CD4-positive, CD25-positive, alpha-beta regulatory T cell (primary cell): ENCODE measurements around the gene CPEB1. TPM values are rescaled to one million over a fixed set of nuclear protein-coding genes. Genes with fewer than 3 reads are reported as not detected.
A peak's percentile ranks its signal among the peaks of the same experiment; 100 is the strongest.
"Not testable (repeated sequence)": the region's sequence is repeated elsewhere in the genome, so short reads cannot be mapped to it uniquely, and the experiment has no call there.

ENCODE experiments used
- ATAC-seq, 2 donors: fragments of 150-1000 bp; cut with Tn5 transposase; one replicate each; pipeline ENCODE4 v1.10.0; 2021; ENCODE audit warnings: low read depth in 2 of 2, moderate number of reproducible peaks in 2 of 2, moderate library complexity in 1 of 2
- DNase-seq, 3 donors: peaks; one replicate each; pipeline versions ENCODE4 v3.0.0 to v3.0.0-alpha.2; 2012 to 2022; ENCODE audit warnings: mixed read lengths in 1 of 3
- H3K27ac ChIP-seq: one replicate; pipeline ENCODE4 v1.7.0; 2013; ENCODE audit warnings: mild to moderate bottlenecking, low read length; ENCODE audit not compliant: insufficient read depth, poor library complexity, severe bottlenecking
- H3K27me3 ChIP-seq: one replicate; pipeline ENCODE4 v1.7.0; 2013; ENCODE audit warnings: low read length; ENCODE audit not compliant: control insufficient read depth, insufficient read depth
- H3K36me3 ChIP-seq: one replicate; pipeline ENCODE4 v1.7.0; 2013; ENCODE audit warnings: mild to moderate bottlenecking, low read length, moderate library complexity; ENCODE audit not compliant: control insufficient read depth, insufficient read depth
- H3K4me1 ChIP-seq: 2 replicates; pipeline ENCODE4 v1.7.0; 2013; ENCODE audit warnings: mild to moderate bottlenecking, low read length; ENCODE audit not compliant: insufficient read depth, control insufficient read depth, poor library complexity, severe bottlenecking
- H3K4me3 ChIP-seq: one replicate; pipeline ENCODE4 v1.7.0; 2013; ENCODE audit warnings: low read depth, mild to moderate bottlenecking, low read length, moderate library complexity
- H3K9me3 ChIP-seq, 2 experiments: 1 replicate in 1 of 2; 2 replicates in 1 of 2; pipeline ENCODE4 v1.7.0; 2013; ENCODE audit warnings: low read length in 2 of 2, mild to moderate bottlenecking in 1 of 2, moderate library complexity in 1 of 2; ENCODE audit not compliant: control insufficient read depth in 2 of 2
- H3K27ac Mint-ChIP-seq, 3 donors: one replicate each; pipeline ENCODE4 v1.8.0; 2020 to 2022; ENCODE audit warnings: mild to moderate bottlenecking in 3 of 3, mixed read lengths in 3 of 3, moderate library complexity in 2 of 3
- H3K27me3 Mint-ChIP-seq: one replicate; pipeline ENCODE4 v1.8.0; 2022; ENCODE audit warnings: mild to moderate bottlenecking, mixed read lengths
- H3K36me3 Mint-ChIP-seq: one replicate; pipeline ENCODE4 v1.8.0; 2020; ENCODE audit warnings: mixed read lengths
- H3K4me1 Mint-ChIP-seq, 4 donors: one replicate each; pipeline ENCODE4 v1.8.0; 2020 to 2022; ENCODE audit warnings: mixed read lengths in 4 of 4, mild to moderate bottlenecking in 1 of 4
- H3K4me3 Mint-ChIP-seq, 4 donors: one replicate each; pipeline ENCODE4 v1.8.0; 2020 to 2022; ENCODE audit warnings: mild to moderate bottlenecking in 4 of 4, mixed read lengths in 4 of 4, moderate library complexity in 3 of 4
- H3K9me3 Mint-ChIP-seq, 7 donors: one replicate each; pipeline ENCODE4 v1.8.0; 2020 to 2022; ENCODE audit warnings: mixed read lengths in 7 of 7, mild to moderate bottlenecking in 3 of 7, moderate library complexity in 2 of 7
- polyA plus RNA-seq, 4 donors: library from polyadenylated mRNA; unstranded; fragments of 300-500 nt; fragmentation: Illumina TruSeq; gene quantifications; one replicate each; pipeline ENCODE4 v1.2.3, GENCODE V29; 2021
- total RNA-seq: library from RNA; stranded (reverse); gene quantifications from one replicate; pipeline ENCODE4 v1.2.3, GENCODE V29; 2022

Gene CPEB1
- total and polyA plus RNA-seq, 5 donors from 2014 or later = 0.09 to 0.68 (median 0.60) TPM; not detected in 2

DNA sequence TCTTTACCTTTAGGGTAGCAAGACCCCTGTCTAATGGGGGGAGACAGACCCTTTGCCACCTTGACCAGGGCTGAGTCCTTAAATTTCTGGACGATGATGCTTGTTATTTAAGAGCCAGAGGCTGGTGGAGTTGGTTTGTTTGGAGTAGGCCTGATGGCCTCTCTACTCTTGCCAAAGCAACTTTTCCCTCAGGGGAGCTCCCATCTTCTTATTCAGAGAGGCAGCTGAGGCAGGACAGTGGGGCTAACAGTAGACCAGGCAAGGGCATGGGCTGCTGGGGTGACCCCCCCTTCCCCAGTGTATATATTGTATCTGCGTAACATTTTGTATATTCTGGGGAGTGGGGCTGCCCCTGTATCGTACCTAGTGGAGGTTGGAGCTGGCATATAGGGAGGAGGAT, 117.2 kb downstream of the CPEB1 start:
- Mint-ChIP-seq H3K27me3 (no peaks in the 10 kb centered on the region), H3K4me1 (peaks cover 0 to 9% (median 6%) of the 10 kb centered on the region in 4 donors), H3K4me3 (peak overlapping the region in 1 of 4 donors; percentile 31), H3K36me3 (peaks cover 10% of the 10 kb centered on the region), H3K27ac (peak overlapping the region in 1 of 3 donors; percentile 57), H3K9me3 (no peaks in the 10 kb centered on the region)
- Histone ChIP-seq H3K4me3 (no peak overlapping the region), H3K27me3 (no peaks in the 10 kb centered on the region), H3K36me3 (peaks cover 15% of the 10 kb centered on the region), H3K4me1 (peaks cover 6% of the 10 kb centered on the region), H3K27ac (no peak overlapping the region), H3K9me3 (no peaks in the 10 kb centered on the region)
- ATAC-seq = no peak
- no peak for DNase-seq

DNA sequence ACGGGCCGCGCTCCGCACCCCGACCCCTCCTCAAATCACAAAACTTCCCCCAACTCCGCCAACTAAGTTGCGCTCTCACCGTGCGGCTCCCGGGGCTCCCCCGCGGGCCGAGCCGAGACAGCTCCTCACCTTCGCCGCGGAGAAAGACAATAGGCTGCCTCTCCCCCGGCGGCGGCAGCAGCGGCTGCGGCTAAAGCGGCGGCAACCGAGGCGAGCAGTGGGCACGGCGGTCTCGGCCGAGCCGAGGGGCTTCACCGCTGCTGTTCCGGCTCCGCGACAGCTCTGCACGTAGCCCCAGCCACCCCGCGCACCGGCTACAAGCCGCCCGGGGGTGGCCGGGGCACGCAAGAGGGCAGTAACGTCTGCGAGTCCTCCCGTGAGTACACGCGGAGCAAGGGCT, 133.6 kb downstream of the CPEB1 start:
- not testable (repeated sequence) for H3K36me3 ChIP-seq, H3K4me1 Mint-ChIP-seq, H3K4me3 Mint-ChIP-seq, H3K9me3 Mint-ChIP-seq, H3K27me3 ChIP-seq, H3K9me3 ChIP-seq, DNase-seq, H3K4me1 ChIP-seq, H3K27ac Mint-ChIP-seq, ATAC-seq, H3K4me3 ChIP-seq, H3K27ac ChIP-seq, H3K36me3 Mint-ChIP-seq, H3K27me3 Mint-ChIP-seq

DNA sequence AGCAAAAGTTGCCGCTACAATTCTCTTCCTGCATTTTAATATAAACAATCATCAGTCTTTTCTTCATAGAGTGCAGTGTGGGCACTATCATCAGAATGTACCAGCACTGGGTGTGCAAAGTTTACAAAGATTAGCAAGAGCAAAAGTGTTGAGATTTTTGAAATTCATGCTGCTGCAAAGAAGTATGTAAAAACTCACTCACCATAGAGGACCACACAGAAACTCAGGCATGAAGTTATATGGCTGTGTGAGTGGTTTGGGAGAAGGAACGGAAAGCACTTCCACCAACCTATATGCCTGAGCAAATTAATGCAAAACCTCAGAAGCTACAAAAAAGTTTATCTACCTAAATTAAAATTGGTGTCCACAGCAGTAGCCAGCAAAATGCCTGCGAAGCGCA, 139.5 kb downstream of the CPEB1 start:
- not testable (repeated sequence) for H3K4me1 ChIP-seq, H3K36me3 Mint-ChIP-seq, H3K4me1 Mint-ChIP-seq, H3K9me3 ChIP-seq, H3K27ac ChIP-seq, H3K4me3 ChIP-seq, H3K9me3 Mint-ChIP-seq, H3K27me3 Mint-ChIP-seq, H3K27me3 ChIP-seq, DNase-seq, H3K36me3 ChIP-seq, H3K27ac Mint-ChIP-seq, ATAC-seq
- peak overlapping the region in 1 of 4 donors; percentile 54 for H3K4me3 Mint-ChIP-seq

DNA sequence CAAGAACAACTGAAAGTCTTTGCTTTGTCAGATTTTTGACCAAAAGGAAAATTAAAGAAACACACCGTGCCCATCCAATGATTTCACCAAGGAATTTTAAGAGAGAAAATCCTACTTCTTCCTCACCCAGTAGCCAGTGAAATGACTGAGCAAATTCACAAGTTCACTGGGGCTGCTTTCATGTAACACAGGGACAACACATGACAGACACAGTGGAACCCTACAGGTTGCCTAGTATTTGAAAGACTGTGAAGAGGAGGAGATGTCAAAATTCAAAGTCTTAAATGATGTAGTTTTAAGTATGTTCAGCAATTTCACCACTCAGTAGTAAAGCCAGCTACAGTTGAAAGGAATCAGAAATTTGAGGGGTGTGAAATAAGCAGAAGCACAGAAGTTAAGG, 140.1 kb downstream of the CPEB1 start:
- not testable (repeated sequence) for H3K4me3 Mint-ChIP-seq, H3K27me3 ChIP-seq, DNase-seq, H3K4me1 ChIP-seq, H3K9me3 Mint-ChIP-seq, H3K36me3 Mint-ChIP-seq, ATAC-seq, H3K4me1 Mint-ChIP-seq, H3K27ac ChIP-seq, H3K27me3 Mint-ChIP-seq, H3K9me3 ChIP-seq, H3K36me3 ChIP-seq, H3K4me3 ChIP-seq, H3K27ac Mint-ChIP-seq

DNA sequence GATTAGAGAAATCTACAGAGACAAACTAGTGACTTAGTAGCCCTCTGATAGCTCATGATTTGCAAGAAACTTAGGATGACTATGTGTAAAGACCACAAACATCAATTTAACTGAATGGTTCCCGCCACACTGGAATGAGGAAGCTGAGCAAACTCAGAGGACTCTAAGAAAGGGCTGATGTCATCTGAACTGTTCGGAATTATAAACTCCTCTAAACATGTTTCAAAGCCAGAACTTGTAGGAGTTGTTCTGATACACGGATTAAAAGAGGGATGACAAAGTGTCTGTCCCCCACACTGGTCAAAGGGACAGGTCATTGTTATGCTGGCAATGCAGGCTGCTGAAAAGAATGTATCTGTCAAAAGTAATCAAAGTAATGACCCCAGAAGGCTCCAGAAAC, 141.3 kb downstream of the CPEB1 start:
- H3K27me3 Mint-ChIP-seq, H3K27me3 ChIP-seq, H3K4me1 ChIP-seq, H3K36me3 ChIP-seq, H3K27ac ChIP-seq, H3K4me3 ChIP-seq, H3K9me3 Mint-ChIP-seq, DNase-seq, H3K4me3 Mint-ChIP-seq, H3K9me3 ChIP-seq, H3K27ac Mint-ChIP-seq, H3K4me1 Mint-ChIP-seq, ATAC-seq, H3K36me3 Mint-ChIP-seq: not testable (repeated sequence)

DNA sequence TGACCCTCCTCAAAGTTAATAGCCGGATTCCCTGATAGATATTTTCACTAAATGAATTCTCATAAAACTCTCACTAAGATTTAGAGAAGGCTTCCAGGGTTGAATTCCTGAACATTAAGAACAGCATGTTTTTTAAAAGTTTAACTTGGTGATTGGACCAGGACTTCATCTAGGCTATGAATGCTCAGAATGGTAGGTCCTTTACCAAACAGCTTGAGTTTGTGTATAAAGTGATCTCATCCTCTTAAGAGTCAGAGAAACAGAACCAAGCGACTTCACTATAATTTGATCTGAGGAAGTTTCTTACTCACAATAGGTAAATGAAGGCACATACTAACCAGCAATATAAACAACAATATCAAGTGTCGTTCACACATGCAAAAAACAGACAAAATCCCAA, 143.1 kb downstream of the CPEB1 start:
- H3K9me3 ChIP-seq, ATAC-seq, H3K9me3 Mint-ChIP-seq, H3K4me1 Mint-ChIP-seq, H3K4me3 ChIP-seq, H3K4me3 Mint-ChIP-seq, H3K27me3 ChIP-seq, H3K4me1 ChIP-seq, H3K27ac Mint-ChIP-seq, H3K36me3 ChIP-seq, DNase-seq, H3K27me3 Mint-ChIP-seq, H3K36me3 Mint-ChIP-seq, H3K27ac ChIP-seq: not testable (repeated sequence)

DNA sequence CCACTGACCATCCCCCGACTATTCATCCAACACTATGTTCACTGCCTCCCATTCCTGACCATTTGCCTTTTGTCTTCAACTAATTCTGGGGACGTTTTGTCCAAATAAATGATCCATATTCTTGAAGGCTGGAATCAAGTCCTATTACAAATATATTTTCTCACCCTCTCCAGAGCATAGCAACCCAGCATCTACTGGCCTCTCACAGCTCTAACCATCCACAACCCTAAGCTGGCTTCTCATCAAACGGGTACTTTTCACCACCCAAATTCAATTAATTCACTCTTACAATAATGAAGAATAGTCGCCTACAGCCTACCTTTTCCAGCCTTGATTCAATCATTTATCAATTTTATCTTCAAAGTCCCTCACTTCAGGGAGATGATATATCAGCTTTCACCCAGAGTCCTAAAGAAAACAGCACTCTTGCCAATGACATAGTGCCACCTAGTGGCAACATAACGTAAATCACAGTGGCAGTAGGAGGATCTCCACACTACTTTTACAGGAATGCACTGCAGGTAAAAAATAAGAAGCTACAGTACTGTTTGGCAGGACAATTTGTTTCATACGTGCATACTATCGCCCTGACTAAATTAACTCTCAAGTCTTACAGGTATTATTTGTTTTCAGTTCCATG, 144.3 kb downstream of the CPEB1 start:
- H3K4me1 Mint-ChIP-seq, H3K27me3 ChIP-seq, H3K27ac Mint-ChIP-seq, H3K27me3 Mint-ChIP-seq, H3K4me3 ChIP-seq, H3K36me3 ChIP-seq, H3K4me1 ChIP-seq, H3K36me3 Mint-ChIP-seq, H3K9me3 Mint-ChIP-seq, H3K27ac ChIP-seq, H3K4me3 Mint-ChIP-seq, H3K9me3 ChIP-seq: not testable (repeated sequence)
- peak; percentile 60 to 79 for ATAC-seq
- peak in 1 of 3 donors; percentile 11 for DNase-seq

DNA sequence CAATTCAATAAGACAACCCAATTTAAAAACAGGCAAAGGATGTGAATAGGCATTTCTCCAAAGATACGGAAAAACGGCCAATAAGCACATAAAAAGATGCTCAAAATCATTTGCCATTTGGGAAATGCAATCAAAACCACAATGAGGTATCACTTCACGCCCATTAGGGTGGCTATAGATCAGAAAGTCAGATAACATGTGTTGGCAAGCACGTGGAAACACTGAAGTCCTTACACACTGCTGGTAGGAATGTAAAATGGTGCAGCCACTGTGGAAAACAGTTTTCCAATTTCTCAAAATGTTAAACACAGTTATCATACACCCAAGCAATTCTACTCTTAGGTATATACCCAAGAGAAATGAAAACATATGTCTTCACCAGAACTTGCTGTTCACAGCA, 146.4 kb downstream of the CPEB1 start:
- H3K4me3 ChIP-seq, H3K27me3 Mint-ChIP-seq, ATAC-seq, DNase-seq, H3K27ac Mint-ChIP-seq, H3K27me3 ChIP-seq, H3K9me3 ChIP-seq, H3K27ac ChIP-seq, H3K36me3 ChIP-seq, H3K4me1 ChIP-seq, H3K4me1 Mint-ChIP-seq, H3K9me3 Mint-ChIP-seq, H3K36me3 Mint-ChIP-seq, H3K4me3 Mint-ChIP-seq: not testable (repeated sequence)
